GM12878 (cell line): Measurements from ENCODE around the gene HNRNPDL. TPM values are rescaled to one million over a fixed set of nuclear protein-coding genes. Genes with fewer than 3 reads are reported as not detected.

Experiments
- ATAC-seq: fragments of 200-7000 bp; cut with Tn5 transposase; 3 replicates; pipeline ENCODE4 v1.9.1; 2020; ENCODE audit warnings: mild to moderate bottlenecking, moderate library complexity
- BruUV-seq: library from RNA; stranded (reverse); fragments of 400-500 nt; replicated peaks from 2 replicates; lab custom pipeline; 2021; lab: Mats Ljungman, UMichigan
- CTCF ChIA-PET: fragments of 300-600 bp; sonication (Branson Sonifier 250); formaldehyde crosslinking; extraction: SDS; loops from one replicate; lab custom pipeline; 2021; ENCODE audit warnings: inconsistent platforms; lab: Yijun Ruan, JAX
- POLR2A ChIA-PET: fragments of 350-600 bp; formaldehyde crosslinking; extraction: SDS; loops from one replicate; lab custom pipeline; 2021; ENCODE audit warnings: inconsistent platforms; lab: Charles Lee
- RAD21 ChIA-PET: fragments of 300-600 bp; sonication (Branson Sonifier 250); formaldehyde crosslinking; loops from one replicate; lab custom pipeline; 2023; ENCODE audit warnings: antibody characterized with exemption; ENCODE audit not compliant: unreplicated experiment; lab: Charles Lee
- SMC1A ChIA-PET: fragments of 300-600 bp; sonication (Branson Sonifier 250); formaldehyde crosslinking; loops from one replicate; lab custom pipeline; 2023; ENCODE audit not compliant: unreplicated experiment, uncharacterized antibody; lab: Charles Lee
- DNase-seq: peaks from one replicate; pipeline ENCODE4 v3.0.0-alpha.2; 2011; ENCODE audit warnings: low read depth, low spot score
- FAIRE-seq: peaks from 3 replicates; lab custom pipeline; 2011; peaks lifted over from hg19 to GRCh38; lab: Jason Lieb, UNC
- H2AFZ ChIP-seq: 2 replicates; pipeline ENCODE4 v1.6.0; 2011; ENCODE audit warnings: low read depth, low read length, control low read depth; ENCODE audit not compliant: control insufficient read depth
- H3K27ac ChIP-seq: 2 replicates; pipeline ENCODE4 v1.5.1; 2011; ENCODE audit warnings: control low read depth; ENCODE audit not compliant: control insufficient read depth, insufficient read depth
- H3K27me3 ChIP-seq, 2 experiments: replicated peaks in 1 of 2; 2 replicates each; pipeline versions ENCODE4 v1.6.0 to v1.6.1; 2011; ENCODE audit warnings: low read length in 1 of 2; ENCODE audit not compliant: control insufficient read depth in 2 of 2, insufficient read depth in 2 of 2
- H3K36me3 ChIP-seq, 2 experiments: 2 replicates each; pipeline ENCODE4 v1.5.1; 2011; ENCODE audit warnings: low read length in 1 of 2; ENCODE audit not compliant: control insufficient read depth in 2 of 2, insufficient read depth in 2 of 2
- H3K4me1 ChIP-seq: 2 replicates; pipeline ENCODE4 v1.6.1; 2011; ENCODE audit warnings: mild to moderate bottlenecking, low read length, moderate library complexity, mixed read lengths; ENCODE audit not compliant: control insufficient read depth, insufficient read depth
- H3K4me2 ChIP-seq: 2 replicates; pipeline ENCODE4 v1.6.0; 2011; ENCODE audit warnings: control low read depth; ENCODE audit not compliant: control insufficient read depth, insufficient read depth
- H3K4me3 ChIP-seq: fragments of 200-600 bp; sonication (generic); 2 replicates; pipeline ENCODE4 v1.5.1; 2016
- H3K79me2 ChIP-seq: 2 replicates; pipeline ENCODE4 v1.6.0; 2011; ENCODE audit warnings: low read length; ENCODE audit not compliant: control insufficient read depth, insufficient read depth
- H3K9ac ChIP-seq: 2 replicates; pipeline ENCODE4 v1.8.0; 2011; ENCODE audit warnings: low read length, control low read depth, mixed read lengths; ENCODE audit not compliant: control insufficient read depth, insufficient read depth
- H3K9me3 ChIP-seq: replicated peaks from 3 replicates; pipeline ENCODE4 v1.5.1; 2011; ENCODE audit warnings: mild to moderate bottlenecking, low read length; ENCODE audit not compliant: control insufficient read depth, insufficient read depth
- H4K20me1 ChIP-seq: 2 replicates; pipeline ENCODE4 v1.6.0; 2011; ENCODE audit not compliant: control insufficient read depth, insufficient read depth
- ASH2L ChIP-seq: fragments of 300-600, 200-600 bp; sonication (generic); IDR thresholded peaks from 2 replicates; pipeline ENCODE4 v1.6.1; 2017; ENCODE audit warnings: low read depth, mild to moderate bottlenecking, borderline replicate concordance
- BRCA1 ChIP-seq: IDR thresholded peaks from 2 replicates; pipeline ENCODE4 v1.6.1; 2011; ENCODE audit warnings: low read depth, low read length, improper control_type of control experiment
- HDGF ChIP-seq: fragments of 450-650 bp; IDR thresholded peaks from 2 replicates; pipeline ENCODE4 v1.6.1; 2016; ENCODE audit warnings: antibody characterized with exemption
- NFXL1 ChIP-seq: fragments of 450-650 bp; IDR thresholded peaks from 2 replicates; pipeline ENCODE4 v1.6.1; 2017; ENCODE audit warnings: antibody characterized with exemption, mild to moderate bottlenecking, borderline replicate concordance
- RELA ChIP-seq: fragments of 450-650 bp; IDR thresholded peaks from 2 replicates; pipeline ENCODE4 v1.8.0; 2014; ENCODE audit warnings: borderline replicate concordance; ENCODE audit not compliant: partially characterized antibody
- SIN3A ChIP-seq: IDR thresholded peaks from 2 replicates; pipeline ENCODE4 v1.6.1; 2012; ENCODE audit warnings: low read depth, low read length, improper control_type of control experiment
- STAT3 ChIP-seq: IDR thresholded peaks from 2 replicates; pipeline ENCODE4 v1.6.1; 2011; ENCODE audit warnings: low read depth, low read length, improper control_type of control experiment
- TCF3 ChIP-seq: IDR thresholded peaks from 2 replicates; pipeline ENCODE4 v1.6.1; 2012; ENCODE audit warnings: low read depth, mild to moderate bottlenecking, low read length, borderline replicate concordance; ENCODE audit not compliant: insufficient read depth
- ZNF274 ChIP-seq: IDR thresholded peaks from one replicate; pipeline ENCODE4 v1.8.0; 2011; ENCODE audit not compliant: insufficient read length, insufficient read depth
- WGBS: methylation state at CpG from one replicate; pipeline ENCODE4 v1.1.6; 2016; ENCODE audit warnings: low lambda C conversion rate; ENCODE audit not compliant: insufficient replicate concordance, insufficient coverage; ENCODE audit errors: missing lambda C conversion rate; 5-methylcytosine and 5-hydroxymethylcytosine counted together
- in situ Hi-C: fragments of 300-500 bp; cut with MboI; formaldehyde crosslinking; loops from 9 replicates; pipeline ENCODE4 v1.14.3; 2018; ENCODE audit warnings: mixed read lengths
- intact Hi-C: fragments of 100-400 bp; cut with micrococcal nuclease; formaldehyde crosslinking; loops from one replicate; pipeline ENCODE4 v1.14.2; 2022; ENCODE audit not compliant: unreplicated experiment
- polyA plus RNA-seq, 11 experiments: library from polyadenylated mRNA; depleted of rRNA in 4 of 11; unstranded in 6 of 11; stranded (reverse) in 5 of 11; fragments of >200 nt; fragmentation: Nextera tagmentation in 4 of 11; fragmentation: Illumina TruSeq in 1 of 11; extraction: Ambion mirVana in 4 of 11; extraction: Trizol in 1 of 11; gene quantifications; 1 replicate in 1 of 11; 2 replicates in 10 of 11; pipeline versions ENCODE4 v1.2.1 to v1.2.3, GENCODE V29; 2011 to 2016; ENCODE audit warnings: inconsistent platforms in 2 of 11, missing spikeins in 2 of 11, low read depth in 1 of 11
- total RNA-seq, 4 experiments: library from RNA; depleted of rRNA in 3 of 4; stranded (reverse); fragments of >200 nt in 3 of 4; fragmentation: Illumina TruSeq in 1 of 4; extraction: Trizol in 1 of 4; gene quantifications; 2 replicates each; pipeline versions ENCODE4 v1.2.1 to v1.2.3, GENCODE V29; 2013 to 2021
- TF ChIP-seq, protein P1 (sequence below): fragments of 450-650 bp; IDR thresholded peaks from 2 replicates; pipeline ENCODE4 v1.6.1; 2017; ENCODE audit warnings: mild to moderate bottlenecking, moderate library complexity
- TF ChIP-seq, protein P2 (sequence below): IDR thresholded peaks from 2 replicates; pipeline ENCODE4 v1.6.1; 2011; ENCODE audit warnings: borderline replicate concordance, low read depth, mild to moderate bottlenecking, moderate library complexity, mixed read lengths, low read length; ENCODE audit not compliant: insufficient read depth; ENCODE audit errors: extremely low read length
- TF ChIP-seq, protein P3 (sequence below): IDR thresholded peaks from 2 replicates; pipeline ENCODE4 v1.6.1; 2011; ENCODE audit warnings: borderline replicate concordance, low read depth, mild to moderate bottlenecking, moderate library complexity, low read length; ENCODE audit not compliant: insufficient read depth, poor library complexity, severe bottlenecking
- TF ChIP-seq, protein P4 (sequence below): IDR thresholded peaks from 2 replicates; pipeline ENCODE4 v1.6.1; 2011; ENCODE audit warnings: mild to moderate bottlenecking, low read depth, low read length, moderate library complexity; ENCODE audit not compliant: insufficient replicate concordance

The HNRNPDL gene
- total and polyA plus RNA-seq, 10 of the 15 experiments (the other 5 are each of a cell fraction or from before 2014, with no cell fraction given): 217 to 510 (median 345) TPM

DNA sequence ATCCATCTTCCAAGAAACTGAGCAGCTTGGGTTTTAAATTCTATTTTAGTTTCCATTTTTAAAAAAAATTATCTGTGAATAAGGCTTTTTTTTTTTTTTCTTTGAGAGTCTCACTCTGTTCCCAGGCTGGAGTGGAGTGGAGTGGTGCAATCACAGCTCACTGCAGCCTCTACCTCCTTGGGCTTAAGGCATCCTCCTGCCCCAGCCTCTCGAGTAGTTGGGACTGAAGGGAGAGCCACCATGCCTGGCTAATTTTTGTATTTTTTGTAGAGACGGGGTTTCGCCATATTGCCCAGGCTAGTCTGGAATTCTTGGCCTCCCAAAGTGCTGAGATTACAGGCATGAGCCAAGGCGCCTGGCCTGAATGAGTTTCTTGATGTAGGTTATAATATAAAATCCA is 1.6 kb upstream of the HNRNPDL start:
- H3K4me2 ChIP-seq: peak overlapping the region; percentile 75
- no TSS peak for BruUV-seq
- peaks cover 2 to 8% of the 10 kb centered on the region in 2 experiments for H3K36me3 ChIP-seq
- no peak overlapping the region for H2AFZ ChIP-seq
- ATAC-seq (no peak), FAIRE-seq (no peak), DNase-seq (no peak)
- H4K20me1 ChIP-seq: peaks cover 15% of the 10 kb centered on the region
- H3K9ac ChIP-seq: peak overlapping the region; percentile 99
- in situ Hi-C loops (no loop called here), intact Hi-C loops (loop anchor here (10.0 kb wide), 1 partner anchor 583 kb away; the partner anchor contains the start of gene LIN54)
- no peaks in the 10 kb centered on the region for H3K9me3 ChIP-seq
- no peaks in the 10 kb centered on the region for H3K27me3 ChIP-seq
- H3K4me3 ChIP-seq: peak overlapping the region; percentile 69; the same call in 1 of the 2 replicates
- RAD21 ChIA-PET: interaction anchor here (1.5 kb wide), 1 partner anchor 9 kb away, joined by 5 read pairs; no protein-coding TSS in a partner anchor
- SMC1A ChIA-PET: interaction anchor here (1.0 to 1.8 kb wide), 5 partner anchors 10 to 468 kb away, joined by 3 to 5 read pairs (median 3); no protein-coding TSS in a partner anchor
- 90% methylated on average over 4 of the region's 4 CpGs for WGBS
- H3K4me1 ChIP-seq: peaks cover 2% of the 10 kb centered on the region; the same call in 1 of the 2 replicates
- H3K79me2 ChIP-seq: peaks cover 93% of the 10 kb centered on the region
- H3K27ac ChIP-seq: no peak overlapping the region; the same call in 1 of the 2 replicates
- POLR2A ChIA-PET: interaction anchor here (0.7 to 1.4 kb wide), 3 partner anchors 65 to 884 kb away, joined by 3 to 6 read pairs (median 3); no protein-coding TSS in a partner anchor
- CTCF ChIA-PET: interaction anchor here (0.7 to 1.2 kb wide), 4 partner anchors 61 to 936 kb away, joined by 3 to 4 read pairs (median 3); no protein-coding TSS in a partner anchor
- no peak for TF ChIP-seq NFXL1
- TF ChIP-seq, protein P1, sequence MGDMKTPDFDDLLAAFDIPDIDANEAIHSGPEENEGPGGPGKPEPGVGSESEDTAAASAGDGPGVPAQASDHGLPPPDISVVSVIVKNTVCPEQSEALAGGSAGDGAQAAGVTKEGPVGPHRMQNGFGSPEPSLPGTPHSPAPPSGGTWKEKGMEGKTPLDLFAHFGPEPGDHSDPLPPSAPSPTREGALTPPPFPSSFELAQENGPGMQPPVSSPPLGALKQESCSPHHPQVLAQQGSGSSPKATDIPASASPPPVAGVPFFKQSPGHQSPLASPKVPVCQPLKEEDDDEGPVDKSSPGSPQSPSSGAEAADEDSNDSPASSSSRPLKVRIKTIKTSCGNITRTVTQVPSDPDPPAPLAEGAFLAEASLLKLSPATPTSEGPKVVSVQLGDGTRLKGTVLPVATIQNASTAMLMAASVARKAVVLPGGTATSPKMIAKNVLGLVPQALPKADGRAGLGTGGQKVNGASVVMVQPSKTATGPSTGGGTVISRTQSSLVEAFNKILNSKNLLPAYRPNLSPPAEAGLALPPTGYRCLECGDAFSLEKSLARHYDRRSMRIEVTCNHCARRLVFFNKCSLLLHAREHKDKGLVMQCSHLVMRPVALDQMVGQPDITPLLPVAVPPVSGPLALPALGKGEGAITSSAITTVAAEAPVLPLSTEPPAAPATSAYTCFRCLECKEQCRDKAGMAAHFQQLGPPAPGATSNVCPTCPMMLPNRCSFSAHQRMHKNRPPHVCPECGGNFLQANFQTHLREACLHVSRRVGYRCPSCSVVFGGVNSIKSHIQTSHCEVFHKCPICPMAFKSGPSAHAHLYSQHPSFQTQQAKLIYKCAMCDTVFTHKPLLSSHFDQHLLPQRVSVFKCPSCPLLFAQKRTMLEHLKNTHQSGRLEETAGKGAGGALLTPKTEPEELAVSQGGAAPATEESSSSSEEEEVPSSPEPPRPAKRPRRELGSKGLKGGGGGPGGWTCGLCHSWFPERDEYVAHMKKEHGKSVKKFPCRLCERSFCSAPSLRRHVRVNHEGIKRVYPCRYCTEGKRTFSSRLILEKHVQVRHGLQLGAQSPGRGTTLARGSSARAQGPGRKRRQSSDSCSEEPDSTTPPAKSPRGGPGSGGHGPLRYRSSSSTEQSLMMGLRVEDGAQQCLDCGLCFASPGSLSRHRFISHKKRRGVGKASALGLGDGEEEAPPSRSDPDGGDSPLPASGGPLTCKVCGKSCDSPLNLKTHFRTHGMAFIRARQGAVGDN: no peak
- no peak for TF ChIP-seq ASH2L
- no peak for TF ChIP-seq TCF3
- TF ChIP-seq HDGF: no peak
- TF ChIP-seq BRCA1: no peak
- no peak for TF ChIP-seq RELA
- TF ChIP-seq, protein P2, sequence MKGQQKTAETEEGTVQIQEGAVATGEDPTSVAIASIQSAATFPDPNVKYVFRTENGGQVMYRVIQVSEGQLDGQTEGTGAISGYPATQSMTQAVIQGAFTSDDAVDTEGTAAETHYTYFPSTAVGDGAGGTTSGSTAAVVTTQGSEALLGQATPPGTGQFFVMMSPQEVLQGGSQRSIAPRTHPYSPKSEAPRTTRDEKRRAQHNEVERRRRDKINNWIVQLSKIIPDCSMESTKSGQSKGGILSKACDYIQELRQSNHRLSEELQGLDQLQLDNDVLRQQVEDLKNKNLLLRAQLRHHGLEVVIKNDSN: no peak
- TF ChIP-seq ZNF274: no peak
- TF ChIP-seq STAT3: no peak
- TF ChIP-seq, protein P3, sequence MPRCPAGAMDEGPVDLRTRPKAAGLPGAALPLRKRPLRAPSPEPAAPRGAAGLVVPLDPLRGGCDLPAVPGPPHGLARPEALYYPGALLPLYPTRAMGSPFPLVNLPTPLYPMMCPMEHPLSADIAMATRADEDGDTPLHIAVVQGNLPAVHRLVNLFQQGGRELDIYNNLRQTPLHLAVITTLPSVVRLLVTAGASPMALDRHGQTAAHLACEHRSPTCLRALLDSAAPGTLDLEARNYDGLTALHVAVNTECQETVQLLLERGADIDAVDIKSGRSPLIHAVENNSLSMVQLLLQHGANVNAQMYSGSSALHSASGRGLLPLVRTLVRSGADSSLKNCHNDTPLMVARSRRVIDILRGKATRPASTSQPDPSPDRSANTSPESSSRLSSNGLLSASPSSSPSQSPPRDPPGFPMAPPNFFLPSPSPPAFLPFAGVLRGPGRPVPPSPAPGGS: no peak
- TF ChIP-seq, protein P4, sequence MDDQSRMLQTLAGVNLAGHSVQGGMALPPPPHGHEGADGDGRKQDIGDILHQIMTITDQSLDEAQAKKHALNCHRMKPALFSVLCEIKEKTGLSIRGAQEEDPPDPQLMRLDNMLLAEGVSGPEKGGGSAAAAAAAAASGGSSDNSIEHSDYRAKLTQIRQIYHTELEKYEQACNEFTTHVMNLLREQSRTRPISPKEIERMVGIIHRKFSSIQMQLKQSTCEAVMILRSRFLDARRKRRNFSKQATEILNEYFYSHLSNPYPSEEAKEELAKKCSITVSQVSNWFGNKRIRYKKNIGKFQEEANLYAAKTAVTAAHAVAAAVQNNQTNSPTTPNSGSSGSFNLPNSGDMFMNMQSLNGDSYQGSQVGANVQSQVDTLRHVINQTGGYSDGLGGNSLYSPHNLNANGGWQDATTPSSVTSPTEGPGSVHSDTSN: no peak
- TF ChIP-seq SIN3A: no peak
